ENCODE data around the gene LOC128125822.

The LOC128125822 gene

DNA sequence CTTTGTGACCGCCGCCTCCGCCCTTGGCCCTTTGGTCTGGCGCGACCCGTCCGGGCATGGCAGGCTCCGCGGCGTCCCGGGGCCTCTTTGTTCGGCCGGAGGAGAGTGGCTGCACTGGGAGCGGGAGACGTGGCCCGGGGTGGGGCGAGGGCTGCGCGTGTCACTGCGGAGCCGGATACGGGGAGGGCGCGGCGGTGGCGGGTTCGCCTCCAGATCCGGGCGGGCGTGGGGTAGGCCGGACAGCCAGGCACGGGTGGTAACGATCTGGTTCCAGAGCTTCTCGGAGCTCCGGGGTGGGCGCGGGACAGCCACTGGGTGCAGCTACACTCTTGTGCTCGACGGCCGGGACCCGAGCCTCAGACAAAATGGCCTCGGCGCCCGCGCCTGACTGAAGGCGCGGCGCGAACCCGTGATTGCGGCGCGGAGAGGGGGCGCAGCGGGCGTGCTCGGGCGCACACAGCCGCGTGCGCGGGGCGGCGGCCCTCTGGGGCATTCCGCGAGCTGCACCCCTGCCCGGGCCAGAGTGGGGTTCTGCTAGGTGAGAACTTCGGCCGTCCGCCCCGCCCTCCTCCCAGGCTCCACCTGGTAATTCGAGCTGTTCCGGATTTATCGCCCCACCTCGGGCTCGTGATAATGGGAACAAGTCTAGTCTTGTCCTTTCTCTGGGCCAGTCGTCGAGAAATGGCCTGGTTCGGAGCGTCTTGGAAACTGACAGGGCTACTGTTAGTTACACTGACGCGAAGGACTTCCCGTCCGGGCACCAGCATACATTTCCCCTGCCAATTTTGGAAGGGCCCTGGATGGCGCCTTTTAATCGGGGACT lies 1.0 kb downstream of the LOC128125822 start:
- Histone ChIP-seq H3K79me2 (peaks cover 65% of the 10 kb centered on the region), H3K9me2 (replicated peaks; ENCODE audit: insufficient read depth) (no peaks in the 10 kb centered on the region), H3K9me3 (ENCODE audit: low read depth) (no peaks in the 10 kb centered on the region), H2AFZ (no peak overlapping the region), H3K27me3 (no peaks in the 10 kb centered on the region), H3K27ac (peak overlapping the region; percentile 100), H3K4me3 (peak overlapping the region; percentile 93), H3K4me1 (ENCODE audit: insufficient read depth) (no peaks in the 10 kb centered on the region), H4K20me1 (ENCODE audit: insufficient read depth, poor library complexity, severe bottlenecking) (peaks cover 44% of the 10 kb centered on the region), H3K36me3 (replicated peaks; ENCODE audit: insufficient read depth, low read depth) (no peaks in the 10 kb centered on the region), H3K4me2 (peak overlapping the region; percentile 73)
- WGBS (ENCODE audit: low lambda C conversion rate, missing lambda C conversion rate) = under 1% methylated on average over 49 of the region's 86 CpGs
- TF ChIP-seq EZH2phosphoT487 (IDR thresholded peaks at IDR 0.05; ENCODE audit: low read depth, severe bottlenecking, unreplicated experiment) = no peak
- TF ChIP-seq, protein P1, sequence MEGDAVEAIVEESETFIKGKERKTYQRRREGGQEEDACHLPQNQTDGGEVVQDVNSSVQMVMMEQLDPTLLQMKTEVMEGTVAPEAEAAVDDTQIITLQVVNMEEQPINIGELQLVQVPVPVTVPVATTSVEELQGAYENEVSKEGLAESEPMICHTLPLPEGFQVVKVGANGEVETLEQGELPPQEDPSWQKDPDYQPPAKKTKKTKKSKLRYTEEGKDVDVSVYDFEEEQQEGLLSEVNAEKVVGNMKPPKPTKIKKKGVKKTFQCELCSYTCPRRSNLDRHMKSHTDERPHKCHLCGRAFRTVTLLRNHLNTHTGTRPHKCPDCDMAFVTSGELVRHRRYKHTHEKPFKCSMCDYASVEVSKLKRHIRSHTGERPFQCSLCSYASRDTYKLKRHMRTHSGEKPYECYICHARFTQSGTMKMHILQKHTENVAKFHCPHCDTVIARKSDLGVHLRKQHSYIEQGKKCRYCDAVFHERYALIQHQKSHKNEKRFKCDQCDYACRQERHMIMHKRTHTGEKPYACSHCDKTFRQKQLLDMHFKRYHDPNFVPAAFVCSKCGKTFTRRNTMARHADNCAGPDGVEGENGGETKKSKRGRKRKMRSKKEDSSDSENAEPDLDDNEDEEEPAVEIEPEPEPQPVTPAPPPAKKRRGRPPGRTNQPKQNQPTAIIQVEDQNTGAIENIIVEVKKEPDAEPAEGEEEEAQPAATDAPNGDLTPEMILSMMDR (IDR thresholded peaks at IDR 0.05; ENCODE audit: poor library complexity) = peak; percentile 4
- no peak for TF ChIP-seq EZH2 (IDR thresholded peaks at IDR 0.05; ENCODE audit: borderline replicate concordance)
- DNase-seq (ENCODE audit: low spot score) = peak; percentile 83

DNA sequence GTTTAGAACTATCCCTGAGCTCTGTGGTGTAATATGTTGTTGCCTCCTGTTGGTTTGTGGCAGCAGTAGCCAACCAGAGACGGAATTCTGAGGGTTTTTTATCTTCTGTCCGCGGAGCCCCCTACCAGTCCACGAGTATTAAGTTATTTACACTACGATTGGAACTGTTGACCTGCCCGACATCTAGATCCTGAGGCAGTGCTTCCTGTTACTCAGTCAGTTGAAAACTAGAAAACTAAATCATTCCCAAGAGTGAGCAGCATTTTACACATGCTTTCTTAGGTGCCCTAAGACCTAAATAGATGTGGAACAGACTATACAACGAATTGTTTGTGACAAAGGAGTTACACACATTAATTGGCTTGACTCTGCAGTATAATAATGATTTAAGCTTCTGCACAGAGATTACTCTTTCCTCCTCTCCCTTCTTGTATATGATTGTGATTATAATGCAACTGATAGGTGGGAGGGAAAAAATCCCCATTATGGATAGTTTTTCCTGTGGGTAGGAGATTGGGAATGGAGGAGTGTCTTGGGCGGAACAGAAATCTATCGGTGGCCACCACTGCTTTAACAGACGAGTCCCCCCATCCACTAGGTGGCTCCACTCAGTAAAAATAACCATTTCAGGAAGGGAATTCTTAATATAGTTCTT lies 1.7 kb downstream of the LOC128125822 start:
- no peaks in the 10 kb centered on the region for H3K4me1 ChIP-seq (ENCODE audit: insufficient read depth)
- H3K4me3 ChIP-seq = peak overlapping the region; percentile 93
- WGBS (ENCODE audit: low lambda C conversion rate, missing lambda C conversion rate) = 6% methylated on average over 10 of the region's 10 CpGs
- no peaks in the 10 kb centered on the region for H3K27me3 ChIP-seq
- peak overlapping the region; percentile 73 for H3K4me2 ChIP-seq
- no peak for TF ChIP-seq EZH2 (IDR thresholded peaks at IDR 0.05; ENCODE audit: borderline replicate concordance)
- TF ChIP-seq EZH2phosphoT487 (IDR thresholded peaks at IDR 0.05; ENCODE audit: low read depth, severe bottlenecking, unreplicated experiment) = no peak
- TF ChIP-seq, protein P1 (IDR thresholded peaks at IDR 0.05; ENCODE audit: poor library complexity) = peak; percentile 65
- peaks cover 51% of the 10 kb centered on the region for H4K20me1 ChIP-seq (ENCODE audit: insufficient read depth, poor library complexity, severe bottlenecking)
- no peaks in the 10 kb centered on the region for H3K36me3 ChIP-seq (replicated peaks; ENCODE audit: insufficient read depth, low read depth)
- peaks cover 73% of the 10 kb centered on the region for H3K79me2 ChIP-seq
- no peaks in the 10 kb centered on the region for H3K9me3 ChIP-seq (ENCODE audit: low read depth)
- peak; percentile 80 for DNase-seq (ENCODE audit: low spot score)
- H3K27ac ChIP-seq = peak overlapping the region; percentile 100
- no peaks in the 10 kb centered on the region for H3K9me2 ChIP-seq (replicated peaks; ENCODE audit: insufficient read depth)
- H2AFZ ChIP-seq = no peak overlapping the region

DNA sequence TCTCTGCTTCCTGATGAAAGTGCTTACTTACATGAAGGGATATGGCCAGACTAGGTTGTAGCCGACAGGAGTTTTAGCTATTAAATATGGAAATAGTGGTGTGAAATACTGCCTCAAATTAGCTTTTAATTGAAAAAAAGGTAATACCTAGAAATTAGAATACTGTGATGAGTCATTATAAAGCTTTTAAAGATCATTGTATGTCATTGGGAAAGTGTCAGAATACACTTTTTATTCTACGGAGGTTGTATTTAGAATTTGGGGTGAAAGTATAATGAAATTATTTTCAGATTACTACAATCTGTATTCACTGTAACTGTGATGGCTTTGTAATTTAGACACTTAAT lies 2.2 kb downstream of the LOC128125822 start:
- H3K4me2 ChIP-seq = peak overlapping the region; percentile 73
- H3K79me2 ChIP-seq = peaks cover 76% of the 10 kb centered on the region
- no peak for DNase-seq (ENCODE audit: low spot score)
- H2AFZ ChIP-seq = no peak overlapping the region
- H3K4me1 ChIP-seq (ENCODE audit: insufficient read depth) = no peaks in the 10 kb centered on the region
- no peak for TF ChIP-seq EZH2 (IDR thresholded peaks at IDR 0.05; ENCODE audit: borderline replicate concordance)
- TF ChIP-seq, protein P1 (IDR thresholded peaks at IDR 0.05; ENCODE audit: poor library complexity) = no peak
- no peaks in the 10 kb centered on the region for H3K36me3 ChIP-seq (replicated peaks; ENCODE audit: insufficient read depth, low read depth)
- no peaks in the 10 kb centered on the region for H3K27me3 ChIP-seq
- WGBS (ENCODE audit: low lambda C conversion rate, missing lambda C conversion rate) = 58% methylated on average over 2 of the region's 2 CpGs
- no peaks in the 10 kb centered on the region for H3K9me2 ChIP-seq (replicated peaks; ENCODE audit: insufficient read depth)
- peaks cover 53% of the 10 kb centered on the region for H4K20me1 ChIP-seq (ENCODE audit: insufficient read depth, poor library complexity, severe bottlenecking)
- H3K4me3 ChIP-seq = peak overlapping the region; percentile 93
- peak overlapping the region; percentile 100 for H3K27ac ChIP-seq
- H3K9me3 ChIP-seq (ENCODE audit: low read depth) = no peaks in the 10 kb centered on the region
